ENCODE results near the gene KRTAP5-3.
"Not testable (repeated sequence)": the region's sequence is repeated elsewhere in the genome, so short reads cannot be mapped to it uniquely, and the experiment has no call there.

DNA sequence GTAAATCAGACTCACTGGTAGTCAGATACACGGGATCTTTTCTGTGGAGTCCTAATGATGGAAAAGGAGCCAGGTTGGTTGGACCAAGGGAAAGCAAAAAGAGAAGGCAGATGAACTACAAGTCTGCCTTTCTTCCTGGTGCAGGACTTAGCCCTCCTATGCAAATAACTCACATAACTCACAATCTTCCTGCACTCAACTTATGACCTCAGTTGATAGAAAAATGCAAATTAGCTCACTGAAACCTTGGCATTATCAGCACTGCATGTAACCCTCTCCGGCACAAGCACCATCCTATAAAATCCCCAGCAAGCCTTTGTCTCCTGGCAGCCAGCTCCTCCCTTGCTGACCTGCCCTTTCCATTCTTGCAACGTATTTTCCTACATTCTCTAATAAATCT lies 6.6 kb downstream of the KRTAP5-3 start:
- TF ChIP-seq, protein P1, sequence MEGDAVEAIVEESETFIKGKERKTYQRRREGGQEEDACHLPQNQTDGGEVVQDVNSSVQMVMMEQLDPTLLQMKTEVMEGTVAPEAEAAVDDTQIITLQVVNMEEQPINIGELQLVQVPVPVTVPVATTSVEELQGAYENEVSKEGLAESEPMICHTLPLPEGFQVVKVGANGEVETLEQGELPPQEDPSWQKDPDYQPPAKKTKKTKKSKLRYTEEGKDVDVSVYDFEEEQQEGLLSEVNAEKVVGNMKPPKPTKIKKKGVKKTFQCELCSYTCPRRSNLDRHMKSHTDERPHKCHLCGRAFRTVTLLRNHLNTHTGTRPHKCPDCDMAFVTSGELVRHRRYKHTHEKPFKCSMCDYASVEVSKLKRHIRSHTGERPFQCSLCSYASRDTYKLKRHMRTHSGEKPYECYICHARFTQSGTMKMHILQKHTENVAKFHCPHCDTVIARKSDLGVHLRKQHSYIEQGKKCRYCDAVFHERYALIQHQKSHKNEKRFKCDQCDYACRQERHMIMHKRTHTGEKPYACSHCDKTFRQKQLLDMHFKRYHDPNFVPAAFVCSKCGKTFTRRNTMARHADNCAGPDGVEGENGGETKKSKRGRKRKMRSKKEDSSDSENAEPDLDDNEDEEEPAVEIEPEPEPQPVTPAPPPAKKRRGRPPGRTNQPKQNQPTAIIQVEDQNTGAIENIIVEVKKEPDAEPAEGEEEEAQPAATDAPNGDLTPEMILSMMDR (IDR thresholded peaks at IDR 0.05): not testable (repeated sequence)
- not testable (repeated sequence) for TF ChIP-seq POLR2A (IDR thresholded peaks at IDR 0.05)
